ENCODE measurements around the gene TTLL11.

DNA sequence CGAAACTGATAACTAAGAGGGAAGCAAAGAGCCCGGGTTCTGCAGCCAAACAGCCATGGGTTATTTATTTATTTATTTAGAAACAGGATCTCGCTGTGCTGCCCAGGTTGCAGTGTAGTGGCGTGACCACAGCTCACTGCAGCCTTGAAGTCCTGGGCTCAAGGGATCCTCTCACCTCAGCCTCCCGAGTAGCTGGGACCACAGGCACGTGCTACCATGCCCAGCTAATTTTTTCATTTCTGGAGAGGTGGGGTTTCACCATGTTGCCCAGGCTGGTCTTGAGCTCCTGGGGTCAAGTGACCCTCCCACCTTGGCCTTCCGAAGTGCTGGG, 42.4 kb upstream of the TTLL11 start:
- TF ChIP-seq POLR2A (IDR thresholded peaks at IDR 0.05; ENCODE audit: low read depth, low read length) (no peak), POLR2AphosphoS5 (IDR thresholded peaks at IDR 0.05; ENCODE audit: low read depth, low read length) (no peak)

Measured in GM12891 (cell line).